Tibial artery (tissue), 4 donors: ENCODE measurements around the gene ADAMTS2.
A peak's percentile ranks its signal among the peaks of the same experiment; 100 is the strongest.

Experiments used
- DNase-seq, 2 donors: peaks; one replicate each; pipeline ENCODE4 v3.0.0-alpha.2; 2019
- H3K27ac ChIP-seq, 2 donors: fragments of 200-600 bp; sonication (generic) in 1 of 2; 1 replicate in 1 of 2; 2 replicates in 1 of 2; pipeline ENCODE4 v1.5.1; 2018 to 2019; ENCODE audit warnings: mild to moderate bottlenecking in 1 of 2
- H3K27me3 ChIP-seq, 2 donors: fragments of 200-600 bp; sonication (generic) in 1 of 2; one replicate each; pipeline versions ENCODE4 v1.5.1 to v1.6.0; 2016 to 2019
- H3K36me3 ChIP-seq, 3 donors: fragments of 200-600 bp; sonication (generic) in 2 of 3; one replicate each; pipeline ENCODE4 v1.5.1; 2016 to 2019; ENCODE audit warnings: mild to moderate bottlenecking in 2 of 3
- H3K4me1 ChIP-seq, 4 donors: fragments of 200-600 bp; sonication (generic) in 2 of 4; 1 replicate in 3 of 4; 2 replicates in 1 of 4; pipeline ENCODE4 v1.5.1; 2016 to 2019
- H3K4me3 ChIP-seq, 2 donors: fragments of 200-600 bp; sonication (generic) in 1 of 2; 1 replicate in 1 of 2; 2 replicates in 1 of 2; pipeline ENCODE4 v1.5.1; 2018 to 2019; ENCODE audit warnings: mild to moderate bottlenecking in 2 of 2
- H3K9me3 ChIP-seq, 3 donors: fragments of 200-600 bp; sonication (generic) in 1 of 3; one replicate each; pipeline ENCODE4 v1.5.1; 2016 to 2019
- CTCF ChIP-seq, 2 experiments: fragments of 200-600 bp in 1 of 2; fragments of 450-650 bp in 1 of 2; IDR thresholded peaks; one replicate each; pipeline ENCODE4 v1.5.1; 2017 to 2019; ENCODE audit warnings: antibody characterized with exemption in 2 of 2, mild to moderate bottlenecking in 1 of 2, moderate library complexity in 1 of 2
- intact Hi-C: fragments of 100-400 bp; cut with DNase I; formaldehyde crosslinking; loops from one replicate; pipeline ENCODE4 v1.15.0; 2023; ENCODE audit warnings: low total_unique reads

The ADAMTS2 gene

DNA sequence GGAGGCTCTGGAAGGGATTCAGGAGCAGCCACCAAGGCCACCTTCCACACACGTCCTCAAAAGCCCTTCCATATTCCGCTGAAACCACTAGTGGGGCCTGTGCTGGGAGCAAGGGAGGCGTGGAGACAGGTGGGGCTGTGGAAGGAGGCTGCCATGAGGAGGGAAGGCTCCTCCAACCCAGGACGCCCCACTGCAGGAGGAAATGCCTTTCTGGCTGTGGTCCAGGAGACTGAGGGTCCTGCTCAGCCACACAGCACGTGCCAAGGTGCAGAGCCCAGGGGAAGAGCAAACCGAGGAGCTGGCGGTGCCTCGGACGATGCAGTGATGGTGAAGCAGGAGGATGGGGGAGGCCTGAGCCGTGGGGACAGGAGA, 49.5 kb downstream of the ADAMTS2 start:
- no peak for TF ChIP-seq CTCF (IDR thresholded peaks at IDR 0.05)
- intact Hi-C loops = no loop called here
- Histone ChIP-seq H3K4me1 (peaks cover 0 to 61% (median 38%) of the 10 kb centered on the region in 4 donors), H3K27me3 (no peaks in the 10 kb centered on the region), H3K4me3 (no peak overlapping the region), H3K36me3 (no peaks in the 10 kb centered on the region), H3K9me3 (no peaks in the 10 kb centered on the region), H3K27ac (peak overlapping the region; percentile 53 to 60)
- peak in 1 of 2 donors; percentile 65 for DNase-seq

- Histone ChIP-seq H3K4me3 (no peak overlapping the region), H3K27me3 (no peaks in the 10 kb centered on the region), H3K36me3 (no peaks in the 10 kb centered on the region), H3K4me1 (peaks cover 0 to 55% (median 38%) of the 10 kb centered on the region in 4 donors), H3K27ac (peak overlapping the region; percentile 53 to 60), H3K9me3 (no peaks in the 10 kb centered on the region)
- TF ChIP-seq CTCF (IDR thresholded peaks at IDR 0.05) = peak; percentile 21 to 24
- peak; percentile 58 to 83 for DNase-seq
- intact Hi-C loops = no loop called here
Measured at GRCh38 chr5:179294891-179295777, 50.1 kb downstream of the ADAMTS2 start.

DNA sequence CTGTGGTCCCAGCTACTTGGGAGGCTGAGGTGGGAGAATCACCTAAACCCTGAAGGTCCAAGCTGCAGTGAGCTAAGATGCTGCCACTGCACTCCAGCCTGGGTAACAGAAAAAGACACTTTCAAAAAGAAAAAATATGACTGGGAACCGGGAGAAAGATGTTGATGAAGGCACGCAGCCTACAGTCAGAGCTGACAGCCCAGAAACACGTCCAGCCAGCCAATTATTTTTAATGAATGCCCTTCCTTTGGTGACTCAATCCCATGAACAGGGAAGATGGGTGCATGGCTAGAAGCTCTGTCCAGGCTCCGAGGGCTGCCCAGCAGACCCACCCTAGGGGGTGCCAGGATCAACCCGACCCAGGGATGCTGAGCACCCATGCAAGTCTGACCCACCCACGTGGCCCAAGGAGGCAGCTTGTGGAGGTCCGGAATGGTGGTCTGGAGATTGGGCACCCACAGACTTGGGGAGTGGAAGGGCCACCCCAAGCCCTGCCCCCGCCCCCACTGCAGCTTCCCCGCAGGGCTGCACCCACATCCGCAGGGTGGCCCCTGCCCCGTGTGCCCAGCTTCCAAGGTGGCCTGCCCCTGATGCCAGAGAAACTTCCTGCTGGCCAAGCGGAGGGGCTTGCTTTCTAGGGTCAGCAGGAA, 51.0 kb downstream of the ADAMTS2 start:
- H3K36me3 ChIP-seq = no peaks in the 10 kb centered on the region
- TF ChIP-seq CTCF (IDR thresholded peaks at IDR 0.05) = no peak
- peak in 1 of 2 donors; percentile 66 for DNase-seq
- H3K9me3 ChIP-seq = no peaks in the 10 kb centered on the region
- no peaks in the 10 kb centered on the region for H3K27me3 ChIP-seq
- H3K4me1 ChIP-seq = peaks cover 0 to 54% (median 38%) of the 10 kb centered on the region in 4 donors
- H3K4me3 ChIP-seq = no peak overlapping the region
- intact Hi-C loops = no loop called here
- peak overlapping the region; percentile 53 to 60 for H3K27ac ChIP-seq

GRCh38 chr5:179292681-179293635, 52.3 kb downstream of the ADAMTS2 start:
- Histone ChIP-seq H3K4me3 (no peak overlapping the region), H3K9me3 (no peaks in the 10 kb centered on the region), H3K4me1 (peaks cover 4 to 61% (median 47%) of the 10 kb centered on the region in 4 donors), H3K36me3 (no peaks in the 10 kb centered on the region), H3K27me3 (no peaks in the 10 kb centered on the region), H3K27ac (peak overlapping the region; percentile 53 to 60)
- DNase-seq = peak; percentile 72 to 87
- TF ChIP-seq CTCF (IDR thresholded peaks at IDR 0.05) = no peak
- intact Hi-C loops = no loop called here

- peaks cover 5 to 61% (median 47%) of the 10 kb centered on the region in 4 donors for H3K4me1 ChIP-seq
- peak in 1 of 2 donors; percentile 7 for DNase-seq
- H3K36me3 ChIP-seq = no peaks in the 10 kb centered on the region
- no peaks in the 10 kb centered on the region for H3K9me3 ChIP-seq
- intact Hi-C loops = no loop called here
- no peaks in the 10 kb centered on the region for H3K27me3 ChIP-seq
- H3K27ac ChIP-seq = peak overlapping the region; percentile 53 to 60
- no peak overlapping the region for H3K4me3 ChIP-seq
- TF ChIP-seq CTCF (IDR thresholded peaks at IDR 0.05) = no peak
Measured at GRCh38 chr5:179292202-179292601, 53.1 kb downstream of the ADAMTS2 start.
